ENCODE data around the gene CCZ1.
A peak's percentile ranks its signal among the peaks of the same experiment; 100 is the strongest.
"Not testable (repeated sequence)": the region's sequence is repeated elsewhere in the genome, so short reads cannot be mapped to it uniquely, and the experiment has no call there.

Gene CCZ1

DNA sequence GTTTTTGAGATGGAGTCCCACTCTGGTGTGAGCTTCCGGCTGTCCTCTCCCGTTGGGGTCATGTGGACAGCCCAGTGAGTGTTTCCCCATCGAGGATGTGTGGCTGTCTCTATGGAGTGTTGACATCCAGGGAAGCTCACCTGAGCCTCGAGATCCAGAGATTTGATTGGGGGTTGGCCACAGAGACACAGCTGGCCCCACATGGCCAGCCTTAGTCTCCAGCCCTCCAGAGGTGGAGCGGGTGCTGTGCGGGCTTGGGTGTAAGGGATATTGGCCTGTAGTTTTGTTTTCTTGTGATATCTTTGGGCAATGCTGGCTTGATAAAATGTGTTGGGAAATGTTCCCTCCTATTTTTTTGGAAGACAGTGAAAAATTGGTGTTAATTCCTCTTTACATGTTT, 18.0 kb downstream of the CCZ1 start:
- not testable (repeated sequence) for DNase-seq

- not testable (repeated sequence) for DNase-seq
Measured at GRCh38 chr7:5924180-5924579, 25.6 kb downstream of the CCZ1 start.

DNA sequence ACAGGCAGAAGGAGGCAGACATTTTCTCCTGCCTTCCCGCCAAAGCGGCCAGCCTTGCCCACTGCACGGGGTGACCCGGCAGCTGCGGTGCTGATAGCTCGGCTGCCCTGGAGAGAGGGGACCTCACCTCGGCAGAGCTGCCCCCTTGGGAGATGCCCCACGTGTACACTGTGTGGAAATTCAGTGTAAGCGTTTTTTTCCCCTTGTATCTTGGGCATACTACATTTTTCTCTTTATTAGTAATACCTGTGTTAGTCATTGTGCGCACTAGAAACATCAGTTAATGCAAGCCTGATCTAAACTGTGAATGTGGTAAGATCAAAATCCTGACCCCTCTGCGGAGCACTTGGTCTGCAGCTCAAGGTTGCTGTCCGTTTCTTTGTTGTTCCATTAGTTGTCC, 26.1 kb downstream of the CCZ1 start:
- not testable (repeated sequence) for DNase-seq

GRCh38 chr7:5926263-5926870, 27.8 kb downstream of the CCZ1 start:
- DNase-seq, result not testable (repeated sequence)

DNA sequence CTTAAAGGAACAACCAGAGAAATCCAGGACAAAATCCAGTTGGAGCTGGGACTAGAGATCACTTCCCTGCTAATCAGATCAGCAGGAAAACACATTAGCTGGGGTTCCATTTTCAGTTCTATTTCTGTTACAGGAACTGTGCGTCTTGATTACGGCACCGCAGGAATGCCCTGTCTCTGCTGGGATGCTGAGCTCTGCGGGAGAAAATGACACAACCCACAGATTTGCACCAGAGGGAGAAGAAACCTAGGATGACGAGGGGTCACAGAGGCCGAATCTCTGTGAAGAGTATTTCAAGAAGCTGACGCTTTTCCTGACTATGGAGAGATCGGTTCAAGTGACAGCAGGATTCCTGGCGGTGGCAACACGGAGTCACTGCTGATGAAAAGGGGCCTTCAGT, 31.8 kb downstream of the CCZ1 start:
- not testable (repeated sequence) for DNase-seq

- DNase-seq, result peak; percentile 15
Measured at GRCh38 chr7:5931250-5931649, 32.7 kb downstream of the CCZ1 start.

DNA sequence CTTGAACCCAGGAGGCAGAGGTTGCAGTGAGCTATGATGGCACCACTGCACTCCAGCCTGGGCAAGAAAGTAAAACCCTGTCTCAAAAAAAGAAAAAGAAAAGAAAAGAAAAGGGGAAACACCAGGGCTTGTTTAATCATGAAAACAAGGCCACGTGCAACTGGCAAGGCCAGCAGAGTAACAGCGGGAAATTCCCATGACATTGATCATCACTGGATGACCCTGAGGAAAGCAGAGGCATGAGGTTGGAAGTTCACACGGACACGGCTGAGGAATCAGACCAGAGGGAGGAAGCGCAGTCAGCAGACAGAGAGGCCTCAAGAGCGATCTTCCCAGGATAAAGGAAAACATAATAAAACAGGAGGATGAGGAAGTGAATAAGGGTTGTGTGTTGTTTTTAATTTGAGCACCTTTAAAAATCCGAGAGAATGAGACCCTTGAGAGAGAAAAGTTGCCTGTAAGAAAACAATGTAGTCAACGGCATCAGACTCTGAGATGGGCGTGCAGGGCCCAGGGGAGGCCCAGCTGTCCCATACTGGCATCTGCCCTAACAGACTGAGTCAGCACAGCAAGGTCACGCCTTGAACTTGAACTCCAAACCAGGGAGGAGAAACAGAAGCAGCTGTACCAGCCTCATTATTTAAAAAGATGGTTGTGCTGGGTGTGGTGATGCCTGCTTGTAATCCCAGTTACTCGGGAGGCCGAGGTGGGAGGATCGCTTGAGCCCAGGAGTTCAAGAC, 33.5 kb downstream of the CCZ1 start:
- not testable (repeated sequence) for DNase-seq

DNA sequence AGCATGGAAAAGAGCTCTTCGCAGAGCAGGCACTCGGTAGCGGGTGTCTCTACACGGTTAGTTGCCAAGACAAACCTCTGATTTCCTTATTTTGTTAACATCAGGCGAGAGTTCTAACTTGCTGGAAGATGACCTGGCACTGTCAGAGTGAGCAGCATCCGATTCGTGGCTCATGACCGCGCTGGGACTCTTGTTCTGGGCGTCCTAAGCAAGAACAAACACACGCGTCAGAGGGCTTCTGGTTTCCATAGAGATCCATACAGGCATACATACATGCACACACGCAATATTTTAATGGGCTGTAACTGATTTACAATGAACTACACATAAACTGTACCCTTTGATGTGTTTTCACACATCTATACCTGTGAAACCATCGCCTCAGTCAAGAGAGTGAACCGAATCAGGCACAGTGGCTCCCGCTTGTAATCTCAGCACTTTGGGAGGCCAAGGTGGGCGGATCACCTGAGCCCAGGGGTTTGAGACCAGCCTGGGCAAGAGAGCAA, 36.5 kb downstream of the CCZ1 start:
- DNase-seq, result not testable (repeated sequence)

DNA sequence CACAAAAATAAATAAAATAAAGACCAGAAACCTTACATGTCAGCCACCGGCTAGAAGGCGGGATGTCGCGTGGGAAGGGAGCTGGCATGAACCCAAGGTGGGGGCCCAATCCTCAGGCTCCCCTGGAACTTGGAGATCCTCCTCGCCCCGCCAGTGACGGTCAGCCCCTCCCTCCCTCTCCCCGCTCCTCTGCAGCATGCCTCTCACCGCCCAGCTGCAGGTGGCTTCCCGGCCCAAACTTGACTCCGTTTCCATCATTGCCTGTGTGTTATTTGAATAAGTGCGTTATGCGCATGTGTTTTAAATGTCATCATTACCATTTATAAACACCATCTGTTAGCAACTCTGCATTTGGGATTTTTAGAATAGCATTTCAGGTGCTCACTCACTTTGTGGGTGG, 64.7 kb downstream of the CCZ1 start:
- DNase-seq, result not testable (repeated sequence)

DNA sequence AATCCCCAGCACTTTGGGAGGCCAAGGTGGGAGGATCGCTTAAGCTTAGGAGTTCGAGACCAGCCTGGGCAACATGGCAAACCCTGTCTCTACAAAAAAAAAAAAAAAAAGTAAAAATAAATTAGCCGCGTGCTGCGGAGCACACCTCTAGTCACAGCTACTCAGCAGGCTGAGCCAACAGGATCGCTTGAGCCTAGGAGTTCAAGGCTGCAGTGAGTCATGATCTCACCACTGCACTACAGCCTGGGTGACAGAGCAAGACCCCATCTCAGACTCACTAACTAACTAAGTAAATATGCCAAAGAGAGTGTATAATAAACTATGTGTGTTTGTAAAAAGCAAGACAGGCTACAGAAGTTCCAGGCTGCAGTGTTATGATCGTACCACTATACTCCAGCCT, 65.3 kb downstream of the CCZ1 start:
- not testable (repeated sequence) for DNase-seq

DNA sequence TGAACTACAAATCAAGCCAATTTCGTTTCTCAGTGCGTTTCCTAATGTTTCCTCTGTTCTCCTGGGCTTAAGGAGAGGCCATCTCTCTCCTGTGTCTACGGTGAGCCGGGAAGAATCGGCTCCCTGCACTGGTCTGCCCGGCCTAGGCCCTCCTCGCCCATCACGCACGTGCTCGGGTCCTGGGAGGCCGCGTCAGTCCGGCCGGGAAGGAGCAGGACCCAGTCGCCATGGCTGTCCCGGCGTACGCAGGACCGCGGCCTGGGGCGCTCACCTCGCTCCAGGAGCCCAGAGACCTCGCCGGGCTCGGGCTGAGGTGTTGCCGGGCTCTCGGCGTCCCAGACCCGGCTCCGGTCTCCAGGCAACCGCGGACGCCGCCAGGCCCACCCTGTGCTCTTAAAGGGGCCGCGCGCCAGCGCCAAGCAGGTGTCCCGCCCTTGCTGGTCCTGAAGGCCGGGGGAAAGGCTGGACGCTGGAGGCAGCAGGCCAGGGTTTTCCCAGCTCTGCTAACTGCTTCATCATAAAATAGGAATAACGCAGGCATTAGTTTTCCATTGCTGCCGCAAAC, 71.9 kb downstream of the CCZ1 start, which contains the start of gene RSPH10B:
Gene RSPH10B, minus strand, starts transcription at position 343 of the 565 bp plus-strand sequence. CDS start 3,573 bp downstream, outside the sequence.
- not testable (repeated sequence) for DNase-seq

DNA sequence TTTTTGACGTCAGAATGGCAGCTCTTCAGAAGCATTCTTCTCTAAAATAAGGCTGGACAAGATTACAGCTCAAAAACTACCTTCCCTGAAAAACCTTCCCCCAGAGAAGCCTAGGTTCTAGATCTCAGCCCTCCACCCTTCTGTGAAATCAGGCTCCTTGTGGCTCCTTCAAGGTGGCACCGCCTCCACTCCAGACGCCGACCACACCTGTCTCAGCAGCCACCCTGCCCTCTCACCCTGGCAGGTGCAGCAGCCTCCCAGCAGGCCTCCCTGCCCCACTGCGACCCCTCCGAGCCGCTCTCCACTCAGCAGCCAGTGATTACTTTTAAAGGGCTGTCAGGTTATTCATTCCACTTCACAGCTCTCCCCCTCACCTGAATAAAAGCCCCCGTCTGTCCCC, 75.0 kb downstream of the CCZ1 start:
- not testable (repeated sequence) for DNase-seq

Measured in femur (tissue), 1 donor.